Breast epithelium (tissue), 3 donors: ENCODE data around the gene ADGRA1.

Source experiments
- POLR2A ChIP-seq: fragments of 450-650 bp; IDR thresholded peaks from one replicate; pipeline ENCODE4 v1.6.1; 2016; ENCODE audit warnings: antibody characterized with exemption, mild to moderate bottlenecking, moderate library complexity
- POLR2AphosphoS5 ChIP-seq, 3 donors: sonication (generic); formaldehyde crosslinking; IDR thresholded peaks; one replicate each; pipeline ENCODE4 v1.6.1; 2017; ENCODE audit warnings: antibody characterized with exemption in 3 of 3
- TF ChIP-seq, protein P1 (sequence below), 3 donors: fragments of 450-650 bp; IDR thresholded peaks; one replicate each; pipeline ENCODE4 v1.5.1; 2016 to 2017; ENCODE audit warnings: antibody characterized with exemption in 3 of 3, mild to moderate bottlenecking in 3 of 3, moderate library complexity in 3 of 3

DNA sequence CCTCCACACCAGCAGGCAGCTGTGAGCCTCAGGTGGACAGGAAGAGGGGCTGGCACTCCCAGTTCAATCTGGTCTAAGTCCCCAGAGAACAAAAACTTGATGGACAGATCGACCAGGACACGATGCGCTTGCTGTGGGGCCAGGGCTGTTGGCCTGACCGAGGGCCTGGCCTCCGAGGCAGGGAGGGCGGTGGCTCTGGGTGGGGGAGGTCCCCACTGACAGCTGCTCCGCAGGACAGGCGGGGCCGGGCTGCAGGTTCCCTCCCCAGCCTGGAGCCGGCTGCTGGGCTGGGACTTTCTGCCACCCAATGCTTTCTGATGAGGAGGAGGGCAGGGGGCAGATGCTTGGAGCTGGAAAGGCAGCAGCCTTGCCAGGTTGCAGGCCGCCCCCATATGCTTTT lies 37.4 kb upstream of the ADGRA1 start:
- TF ChIP-seq, protein P1, sequence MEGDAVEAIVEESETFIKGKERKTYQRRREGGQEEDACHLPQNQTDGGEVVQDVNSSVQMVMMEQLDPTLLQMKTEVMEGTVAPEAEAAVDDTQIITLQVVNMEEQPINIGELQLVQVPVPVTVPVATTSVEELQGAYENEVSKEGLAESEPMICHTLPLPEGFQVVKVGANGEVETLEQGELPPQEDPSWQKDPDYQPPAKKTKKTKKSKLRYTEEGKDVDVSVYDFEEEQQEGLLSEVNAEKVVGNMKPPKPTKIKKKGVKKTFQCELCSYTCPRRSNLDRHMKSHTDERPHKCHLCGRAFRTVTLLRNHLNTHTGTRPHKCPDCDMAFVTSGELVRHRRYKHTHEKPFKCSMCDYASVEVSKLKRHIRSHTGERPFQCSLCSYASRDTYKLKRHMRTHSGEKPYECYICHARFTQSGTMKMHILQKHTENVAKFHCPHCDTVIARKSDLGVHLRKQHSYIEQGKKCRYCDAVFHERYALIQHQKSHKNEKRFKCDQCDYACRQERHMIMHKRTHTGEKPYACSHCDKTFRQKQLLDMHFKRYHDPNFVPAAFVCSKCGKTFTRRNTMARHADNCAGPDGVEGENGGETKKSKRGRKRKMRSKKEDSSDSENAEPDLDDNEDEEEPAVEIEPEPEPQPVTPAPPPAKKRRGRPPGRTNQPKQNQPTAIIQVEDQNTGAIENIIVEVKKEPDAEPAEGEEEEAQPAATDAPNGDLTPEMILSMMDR (IDR thresholded peaks at IDR 0.05), result no peak
- TF ChIP-seq POLR2A (no peak), POLR2AphosphoS5 (IDR thresholded peaks at IDR 0.05) (no peak)
